T-cell (primary cell): ENCODE data around the gene CD300LF. TPM values are rescaled to one million over a fixed set of nuclear protein-coding genes. Genes with fewer than 3 reads are reported as not detected.
A peak's percentile ranks its signal among the peaks of the same experiment; 100 is the strongest.

ENCODE experiments used
- ATAC-seq, 4 experiments: fragments of 200-7000 bp in 3 of 4; fragments of 150-1000 bp in 1 of 4; cut with Tn5 transposase; replicated peaks in 1 of 4; 1 replicate in 3 of 4; 2 replicates in 1 of 4; pipeline ENCODE4 v1.10.0; 2021; ENCODE audit warnings: moderate library complexity in 3 of 4, mild to moderate bottlenecking in 2 of 4, moderate number of reproducible peaks in 1 of 4
- CTCF ChIA-PET, 2 donors: fragments of 300-600 bp; sonication (Branson Sonifier 250); formaldehyde crosslinking; loops; one replicate each; lab custom pipeline; 2022; ENCODE audit warnings: antibody characterized with exemption in 2 of 2; lab: Charles Lee
- POLR2A ChIA-PET, 2 donors: fragments of 300-600 bp; sonication (Branson Sonifier 250); formaldehyde crosslinking; loops; one replicate each; lab custom pipeline; 2022; ENCODE audit warnings: antibody characterized with exemption in 2 of 2; lab: Charles Lee
- DNase-seq, 35 experiments: peaks; one replicate each; pipeline versions ENCODE4 v3.0.0 to v3.0.0-alpha.2; 2013 to 2023
- H3K27ac ChIP-seq: one replicate; pipeline ENCODE4 v1.5.1; 2013; ENCODE audit warnings: low read length
- H3K27me3 ChIP-seq, 2 experiments: replicated peaks in 1 of 2; 1 replicate in 1 of 2; 2 replicates in 1 of 2; pipeline versions ENCODE4 v1.6.1 to v1.7.0; 2013; ENCODE audit warnings: low read length in 1 of 2, mixed read lengths in 1 of 2; ENCODE audit not compliant: control insufficient read depth in 2 of 2, insufficient read depth in 2 of 2; ENCODE audit errors: extremely low read depth in 1 of 2
- H3K36me3 ChIP-seq, 2 donors: 1 replicate in 1 of 2; 2 replicates in 1 of 2; pipeline versions ENCODE4 v1.6.1 to v1.7.0; 2013; ENCODE audit warnings: low read length in 1 of 2; ENCODE audit not compliant: control insufficient read depth in 2 of 2, insufficient read depth in 1 of 2; ENCODE audit errors: extremely low read depth in 1 of 2
- H3K4me1 ChIP-seq, 2 experiments: 1 replicate in 1 of 2; 2 replicates in 1 of 2; pipeline versions ENCODE4 v1.6.1 to v1.7.0; 2013; ENCODE audit warnings: low read length in 2 of 2, mixed read lengths in 1 of 2; ENCODE audit not compliant: insufficient read depth in 2 of 2, control insufficient read depth in 1 of 2; ENCODE audit errors: extremely low read depth in 1 of 2
- H3K4me3 ChIP-seq, 2 donors: 1 replicate in 1 of 2; 2 replicates in 1 of 2; pipeline versions ENCODE4 v1.5.1 to v1.7.0; 2013; ENCODE audit warnings: mild to moderate bottlenecking in 2 of 2, low read length in 1 of 2, moderate library complexity in 1 of 2; ENCODE audit not compliant: control insufficient read depth in 1 of 2; ENCODE audit errors: extremely low read depth in 1 of 2
- H3K9me3 ChIP-seq: 2 replicates; pipeline ENCODE4 v1.7.0; 2013
- H3K27ac Mint-ChIP-seq, 2 donors: one replicate each; pipeline ENCODE4 v1.8.0; 2020 to 2021; ENCODE audit warnings: mild to moderate bottlenecking in 2 of 2, mixed read lengths in 2 of 2
- H3K27me3 Mint-ChIP-seq, 2 donors: one replicate each; pipeline ENCODE4 v1.8.0; 2021 to 2022; ENCODE audit warnings: mixed read lengths in 2 of 2
- H3K36me3 Mint-ChIP-seq: one replicate; pipeline ENCODE4 v1.8.0; 2021; ENCODE audit warnings: mixed read lengths
- H3K4me1 Mint-ChIP-seq, 3 donors: one replicate each; pipeline ENCODE4 v1.8.0; 2020 to 2022; ENCODE audit warnings: mixed read lengths in 3 of 3, mild to moderate bottlenecking in 1 of 3
- H3K4me3 Mint-ChIP-seq, 3 donors: one replicate each; pipeline ENCODE4 v1.8.0; 2020 to 2022; ENCODE audit warnings: mild to moderate bottlenecking in 3 of 3, mixed read lengths in 3 of 3, moderate library complexity in 3 of 3
- H3K9me3 Mint-ChIP-seq, 3 donors: one replicate each; pipeline ENCODE4 v1.8.0; 2020 to 2022; ENCODE audit warnings: mixed read lengths in 3 of 3
- WGBS: methylation state at CpG from one replicate; pipeline ENCODE4 v1.1.5; 2013; ENCODE audit warnings: missing lambda C conversion rate; ENCODE audit not compliant: insufficient coverage; 5-methylcytosine and 5-hydroxymethylcytosine counted together
- total RNA-seq, 35 experiments: library from RNA in 6 of 35; stranded (reverse) in 6 of 35; fragments of 120-200 nt in 1 of 35; gene quantifications; one replicate each; pipeline versions ENCODE4 v1.2.1 to v1.2.4 and lab custom pipeline; 2013 to 2026

The CD300LF gene
- total RNA-seq, 5 donors from 2014 or later (not counting 1 experiment from before 2014, with no cell fraction given), result 0.25 TPM; not detected in 4

- WGBS, result 6% methylated on average over 57 of the region's 67 CpGs
- DNase-seq (peak in 23 of 35 experiments; percentile 34 to 73 (median 46)), ATAC-seq (peak; percentile 24 to 54 (median 35))
- Mint-ChIP-seq H3K27me3 (no peaks in the 10 kb centered on the region), H3K9me3 (no peaks in the 10 kb centered on the region), H3K27ac (peak within 1 kb of the TSS; percentile 99 to 100), H3K4me3 (peak within 1 kb of the TSS; percentile 87 to 89 (median 87)), H3K4me1 (peaks cover 48 to 57% (median 54%) of the 10 kb centered on the region in 3 donors), H3K36me3 (no peaks in the 10 kb centered on the region)
- Histone ChIP-seq H3K4me1 (peaks cover 31 to 76% of the 10 kb centered on the region in 2 experiments), H3K27ac (peak within 1 kb of the TSS; percentile 80), H3K36me3 (peaks cover 0 to 4% of the 10 kb centered on the region in 2 donors), H3K27me3 (no peaks in the 10 kb centered on the region), H3K4me3 (peak within 1 kb of the TSS; percentile 83 to 89), H3K9me3 (no peaks in the 10 kb centered on the region)
- ChIA-PET CTCF (interaction anchor here (0.6 to 4.8 kb wide), 18 partner anchors 9 to 379 kb away, joined by 3 to 88 read pairs (median 4); partner anchors contain the start of genes FDXR (in 1 of the 2) and NAT9 (in 1 of the 2)), POLR2A (interaction anchor here in 1 of 2 donors (0.7 to 0.9 kb wide), 2 partner anchors 12 to 79 kb away, joined by 3 to 4 read pairs; no protein-coding TSS in a partner anchor)
Measured at GRCh38 chr17:74736513-74737298, 24.0 kb upstream of the CD300LF start, which contains the start of gene RAB37. TSS of gene RAB37 (plus strand) at chr17:74737256. CDS start at chr17:74737273, 17 bp downstream.

GRCh38 chr17:74734256-74734655 is 21.5 kb upstream of the CD300LF start:
- no peaks in the 10 kb centered on the region for H3K36me3 Mint-ChIP-seq
- H3K9me3 Mint-ChIP-seq, result no peaks in the 10 kb centered on the region
- ChIA-PET POLR2A (interaction anchor here in 1 of 2 donors (0.6 kb wide), 1 partner anchor 42 kb away, joined by 4 read pairs; a partner anchor contains a TSS), CTCF (interaction anchor here in 1 of 2 donors (0.9 kb wide), 1 partner anchor 233 kb away, joined by 4 read pairs; no protein-coding TSS in a partner anchor)
- H3K27me3 ChIP-seq, result no peaks in the 10 kb centered on the region
- no peaks in the 10 kb centered on the region for H3K9me3 ChIP-seq
- peaks cover 12 to 76% of the 10 kb centered on the region in 2 experiments for H3K4me1 ChIP-seq
- no peaks in the 10 kb centered on the region for H3K27me3 Mint-ChIP-seq
- H3K36me3 ChIP-seq, result no peaks in the 10 kb centered on the region
- H3K27ac ChIP-seq, result no peak overlapping the region
- no peak for ATAC-seq
- WGBS, result 100% methylated on average over 1 of the region's 3 CpGs
- DNase-seq, result no peak
- H3K4me1 Mint-ChIP-seq, result peaks cover 30 to 49% (median 41%) of the 10 kb centered on the region in 3 donors
- peak overlapping the region; percentile 29 for H3K27ac Mint-ChIP-seq
- H3K4me3 ChIP-seq, result no peak overlapping the region
- H3K4me3 Mint-ChIP-seq, result no peak overlapping the region

GRCh38 chr17:74733365-74734122 is 20.8 kb upstream of the CD300LF start:
- Mint-ChIP-seq H3K36me3 (no peaks in the 10 kb centered on the region), H3K4me1 (peaks cover 23 to 42% (median 34%) of the 10 kb centered on the region in 3 donors), H3K27me3 (no peaks in the 10 kb centered on the region), H3K9me3 (no peaks in the 10 kb centered on the region), H3K27ac (no peak overlapping the region), H3K4me3 (no peak overlapping the region)
- H3K9me3 ChIP-seq, result no peaks in the 10 kb centered on the region
- no peak for ATAC-seq
- DNase-seq, result peak in 1 of 35 experiments; percentile 58
- ChIA-PET CTCF (no interaction called here), POLR2A (no interaction called here)
- no peaks in the 10 kb centered on the region for H3K27me3 ChIP-seq
- no peaks in the 10 kb centered on the region for H3K36me3 ChIP-seq
- peaks cover 5 to 72% of the 10 kb centered on the region in 2 experiments for H3K4me1 ChIP-seq
- WGBS, result 79% methylated on average over 7 of the region's 9 CpGs
- H3K4me3 ChIP-seq, result no peak overlapping the region
- H3K27ac ChIP-seq, result no peak overlapping the region

GRCh38 chr17:74732042-74732867 is 19.5 kb upstream of the CD300LF start:
- no peak for DNase-seq
- peaks cover 0 to 60% of the 10 kb centered on the region in 2 experiments for H3K4me1 ChIP-seq
- Mint-ChIP-seq H3K4me3 (no peak overlapping the region), H3K36me3 (no peaks in the 10 kb centered on the region), H3K27ac (no peak overlapping the region), H3K9me3 (no peaks in the 10 kb centered on the region), H3K4me1 (peaks cover 15 to 30% (median 23%) of the 10 kb centered on the region in 3 donors), H3K27me3 (no peaks in the 10 kb centered on the region)
- no peaks in the 10 kb centered on the region for H3K36me3 ChIP-seq
- CTCF ChIA-PET, result no interaction called here
- H3K27me3 ChIP-seq, result no peaks in the 10 kb centered on the region
- 78% methylated on average over 12 of the region's 12 CpGs for WGBS
- no peak overlapping the region for H3K4me3 ChIP-seq
- H3K27ac ChIP-seq, result no peak overlapping the region
- no peaks in the 10 kb centered on the region for H3K9me3 ChIP-seq
- ATAC-seq, result no peak
- POLR2A ChIA-PET, result no interaction called here

- Histone ChIP-seq H3K4me1 (peaks cover 0 to 51% of the 10 kb centered on the region in 2 experiments), H3K27ac (no peak overlapping the region), H3K27me3 (no peaks in the 10 kb centered on the region), H3K9me3 (no peaks in the 10 kb centered on the region), H3K4me3 (no peak overlapping the region), H3K36me3 (no peaks in the 10 kb centered on the region)
- DNase-seq (no peak), ATAC-seq (no peak)
- POLR2A ChIA-PET, result no interaction called here
- no peaks in the 10 kb centered on the region for H3K27me3 Mint-ChIP-seq
- CTCF ChIA-PET, result no interaction called here
- H3K4me1 Mint-ChIP-seq, result peaks cover 11 to 26% (median 20%) of the 10 kb centered on the region in 3 donors
- no peak overlapping the region for H3K4me3 Mint-ChIP-seq
- 86% methylated on average over 3 of the region's 4 CpGs for WGBS
- H3K9me3 Mint-ChIP-seq, result no peaks in the 10 kb centered on the region
- H3K27ac Mint-ChIP-seq, result no peak overlapping the region
- H3K36me3 Mint-ChIP-seq, result no peaks in the 10 kb centered on the region
Measured at GRCh38 chr17:74731347-74731605, 18.6 kb upstream of the CD300LF start.
